CD14-positive monocyte (primary cell): ENCODE data around the gene ANTXRL. TPM values are rescaled to one million over a fixed set of nuclear protein-coding genes. Genes with fewer than 3 reads are reported as not detected.
"Not testable (repeated sequence)": the region's sequence is repeated elsewhere in the genome, so short reads cannot be mapped to it uniquely, and the experiment has no call there.

Experiments
- DNase-seq, 3 donors: peaks; one replicate each; pipeline ENCODE4 v3.0.0-alpha.2; 2011 to 2022
- H2AFZ ChIP-seq: 2 replicates; pipeline ENCODE4 v1.6.0; 2012; ENCODE audit warnings: mild to moderate bottlenecking, low read depth, low read length, inconsistent platforms; ENCODE audit not compliant: insufficient read depth, poor library complexity, severe bottlenecking
- H3K27ac ChIP-seq, 2 donors: 1 replicate in 1 of 2; 2 replicates in 1 of 2; pipeline ENCODE4 v1.5.1; 2012 to 2013; ENCODE audit warnings: low read length in 2 of 2, control low read depth in 1 of 2, inconsistent platforms in 1 of 2, low read depth in 1 of 2, mild to moderate bottlenecking in 1 of 2
- H3K27me3 ChIP-seq, 2 donors: one replicate each; pipeline versions ENCODE4 v1.6.0 to v1.6.1; 2011 to 2013; ENCODE audit warnings: low read length in 2 of 2; ENCODE audit not compliant: control insufficient read depth in 2 of 2, insufficient read depth in 2 of 2
- H3K36me3 ChIP-seq, 2 donors: replicated peaks in 1 of 2; 1 replicate in 1 of 2; 2 replicates in 1 of 2; pipeline versions ENCODE4 v1.5.1 to v1.6.1; 2012 to 2013; ENCODE audit warnings: low read length in 2 of 2, control low read depth in 1 of 2, inconsistent platforms in 1 of 2, mild to moderate bottlenecking in 1 of 2; ENCODE audit not compliant: insufficient read depth in 2 of 2, control insufficient read depth in 1 of 2
- H3K4me1 ChIP-seq, 2 donors: 1 replicate in 1 of 2; 2 replicates in 1 of 2; pipeline versions ENCODE4 v1.5.1 to v1.6.1; 2012 to 2013; ENCODE audit warnings: low read length in 2 of 2, control low read depth in 1 of 2, inconsistent platforms in 1 of 2, mild to moderate bottlenecking in 1 of 2, moderate library complexity in 1 of 2; ENCODE audit not compliant: insufficient read depth in 2 of 2, control insufficient read depth in 1 of 2
- H3K4me2 ChIP-seq: replicated peaks from 2 replicates; pipeline ENCODE3; 2012; ENCODE audit warnings: low read length, moderate library complexity, mild to moderate bottlenecking; ENCODE audit not compliant: poor library complexity, severe bottlenecking; ENCODE audit errors: extremely low read depth
- H3K4me3 ChIP-seq, 3 experiments: fragments of 200-600 bp in 1 of 3; sonication (generic) in 1 of 3; replicated peaks in 1 of 3; 1 replicate in 2 of 3; 2 replicates in 1 of 3; pipeline ENCODE4 v1.5.1; 2011 to 2013; ENCODE audit warnings: low read length in 3 of 3, mild to moderate bottlenecking in 3 of 3, control low read depth in 2 of 3, low read depth in 2 of 3, inconsistent platforms in 1 of 3, moderate library complexity in 1 of 3
- H3K79me2 ChIP-seq: 2 replicates; pipeline ENCODE4 v1.6.0; 2012; ENCODE audit warnings: mild to moderate bottlenecking, control low read depth, inconsistent platforms, low read length, moderate library complexity; ENCODE audit not compliant: insufficient read depth
- H3K9ac ChIP-seq: 2 replicates; pipeline ENCODE4 v1.6.0; 2017; ENCODE audit warnings: low read length, mild to moderate bottlenecking; ENCODE audit not compliant: insufficient read depth, poor library complexity, severe bottlenecking
- H3K9me3 ChIP-seq, 2 donors: replicated peaks in 1 of 2; 1 replicate in 1 of 2; 2 replicates in 1 of 2; pipeline versions ENCODE4 v1.5.1 to v1.6.1; 2012 to 2013; ENCODE audit warnings: low read length in 2 of 2, control low read depth in 1 of 2; ENCODE audit not compliant: control insufficient read depth in 1 of 2, insufficient read depth in 1 of 2
- H4K20me1 ChIP-seq: 2 replicates; pipeline ENCODE4 v1.6.0; 2012; ENCODE audit warnings: mild to moderate bottlenecking, low read length, control low read depth, moderate library complexity; ENCODE audit not compliant: insufficient read depth
- H3K27ac Mint-ChIP-seq, 7 donors: one replicate each; pipeline ENCODE4 v1.8.0; 2020; ENCODE audit warnings: mild to moderate bottlenecking in 7 of 7, mixed read lengths in 7 of 7, moderate library complexity in 6 of 7, inconsistent platforms in 2 of 7
- H3K27me3 Mint-ChIP-seq, 3 donors: one replicate each; pipeline ENCODE4 v1.8.0; 2021 to 2022; ENCODE audit warnings: low read depth in 3 of 3, mild to moderate bottlenecking in 3 of 3, mixed read lengths in 3 of 3, moderate library complexity in 3 of 3, inconsistent platforms in 1 of 3
- H3K36me3 Mint-ChIP-seq, 2 donors: one replicate each; pipeline ENCODE4 v1.8.0; 2020; ENCODE audit warnings: mixed read lengths in 2 of 2, inconsistent platforms in 1 of 2, mild to moderate bottlenecking in 1 of 2
- H3K4me1 Mint-ChIP-seq: one replicate; pipeline ENCODE4 v1.8.0; 2020; ENCODE audit warnings: mild to moderate bottlenecking, mixed read lengths
- H3K4me3 Mint-ChIP-seq, 2 donors: one replicate each; pipeline ENCODE4 v1.8.0; 2020; ENCODE audit warnings: mild to moderate bottlenecking in 2 of 2, mixed read lengths in 2 of 2, moderate library complexity in 1 of 2
- H3K9me3 Mint-ChIP-seq, 7 donors: one replicate each; pipeline ENCODE4 v1.8.0; 2020 to 2022; ENCODE audit warnings: mixed read lengths in 7 of 7, mild to moderate bottlenecking in 6 of 7, moderate library complexity in 6 of 7, inconsistent platforms in 2 of 7
- WGBS: methylation state at CpG from one replicate; pipeline ENCODE4 v1.1.5; 2013; ENCODE audit warnings: missing lambda C conversion rate; ENCODE audit not compliant: insufficient coverage; 5-methylcytosine and 5-hydroxymethylcytosine counted together
- intact Hi-C, 2 donors: fragments of 100-400 bp; cut with micrococcal nuclease; formaldehyde crosslinking; loops; one replicate each; pipeline versions ENCODE4 v1.15.0 to v1.15.1; 2023
- polyA plus RNA-seq, 3 donors: library from polyadenylated mRNA; depleted of rRNA in 1 of 3; unstranded in 2 of 3; stranded (reverse) in 1 of 3; fragments of 300-500 nt in 2 of 3; fragments of >200 nt in 1 of 3; fragmentation: Illumina TruSeq in 2 of 3; gene quantifications; 1 replicate in 2 of 3; 2 replicates in 1 of 3; pipeline ENCODE4 v1.2.3, GENCODE V29; 2012 to 2021
- TF ChIP-seq, protein P1 (sequence below): fragments of 200-600 bp; IDR thresholded peaks from one replicate; pipeline ENCODE4 v1.8.0; 2022; ENCODE audit warnings: antibody characterized with exemption, mild to moderate bottlenecking

The ANTXRL gene
- polyA plus RNA-seq, 3 donors: not detected

GRCh38 chr10:46248651-46249146, 38.1 kb upstream of the ANTXRL start:
- H3K4me1 ChIP-seq: no peaks in the 10 kb centered on the region
- 91% methylated on average over 10 of the region's 10 CpGs for WGBS
- Mint-ChIP-seq H3K4me1 (no peaks in the 10 kb centered on the region), H3K36me3 (no peaks in the 10 kb centered on the region), H3K9me3 (peaks cover 0 to 2% (median 0%) of the 10 kb centered on the region in 7 donors), H3K27ac (no peak overlapping the region), H3K4me3 (peak overlapping the region in 1 of 2 donors; percentile 9), H3K27me3 (peaks cover 0 to 1% (median 0%) of the 10 kb centered on the region in 3 donors)
- H4K20me1 ChIP-seq: no peaks in the 10 kb centered on the region
- intact Hi-C loops: no loop called here
- H3K27me3 ChIP-seq: no peaks in the 10 kb centered on the region
- H3K4me3 ChIP-seq: no peak overlapping the region
- H3K9me3 ChIP-seq: no peaks in the 10 kb centered on the region
- H3K79me2 ChIP-seq: no peaks in the 10 kb centered on the region
- no peaks in the 10 kb centered on the region for H3K36me3 ChIP-seq
- no peak overlapping the region for H3K27ac ChIP-seq
- no peak overlapping the region for H3K9ac ChIP-seq
- H3K4me2 ChIP-seq: no peak overlapping the region
- TF ChIP-seq, protein P1, sequence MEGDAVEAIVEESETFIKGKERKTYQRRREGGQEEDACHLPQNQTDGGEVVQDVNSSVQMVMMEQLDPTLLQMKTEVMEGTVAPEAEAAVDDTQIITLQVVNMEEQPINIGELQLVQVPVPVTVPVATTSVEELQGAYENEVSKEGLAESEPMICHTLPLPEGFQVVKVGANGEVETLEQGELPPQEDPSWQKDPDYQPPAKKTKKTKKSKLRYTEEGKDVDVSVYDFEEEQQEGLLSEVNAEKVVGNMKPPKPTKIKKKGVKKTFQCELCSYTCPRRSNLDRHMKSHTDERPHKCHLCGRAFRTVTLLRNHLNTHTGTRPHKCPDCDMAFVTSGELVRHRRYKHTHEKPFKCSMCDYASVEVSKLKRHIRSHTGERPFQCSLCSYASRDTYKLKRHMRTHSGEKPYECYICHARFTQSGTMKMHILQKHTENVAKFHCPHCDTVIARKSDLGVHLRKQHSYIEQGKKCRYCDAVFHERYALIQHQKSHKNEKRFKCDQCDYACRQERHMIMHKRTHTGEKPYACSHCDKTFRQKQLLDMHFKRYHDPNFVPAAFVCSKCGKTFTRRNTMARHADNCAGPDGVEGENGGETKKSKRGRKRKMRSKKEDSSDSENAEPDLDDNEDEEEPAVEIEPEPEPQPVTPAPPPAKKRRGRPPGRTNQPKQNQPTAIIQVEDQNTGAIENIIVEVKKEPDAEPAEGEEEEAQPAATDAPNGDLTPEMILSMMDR: no peak
- no peak overlapping the region for H2AFZ ChIP-seq
- no peak for DNase-seq

DNA sequence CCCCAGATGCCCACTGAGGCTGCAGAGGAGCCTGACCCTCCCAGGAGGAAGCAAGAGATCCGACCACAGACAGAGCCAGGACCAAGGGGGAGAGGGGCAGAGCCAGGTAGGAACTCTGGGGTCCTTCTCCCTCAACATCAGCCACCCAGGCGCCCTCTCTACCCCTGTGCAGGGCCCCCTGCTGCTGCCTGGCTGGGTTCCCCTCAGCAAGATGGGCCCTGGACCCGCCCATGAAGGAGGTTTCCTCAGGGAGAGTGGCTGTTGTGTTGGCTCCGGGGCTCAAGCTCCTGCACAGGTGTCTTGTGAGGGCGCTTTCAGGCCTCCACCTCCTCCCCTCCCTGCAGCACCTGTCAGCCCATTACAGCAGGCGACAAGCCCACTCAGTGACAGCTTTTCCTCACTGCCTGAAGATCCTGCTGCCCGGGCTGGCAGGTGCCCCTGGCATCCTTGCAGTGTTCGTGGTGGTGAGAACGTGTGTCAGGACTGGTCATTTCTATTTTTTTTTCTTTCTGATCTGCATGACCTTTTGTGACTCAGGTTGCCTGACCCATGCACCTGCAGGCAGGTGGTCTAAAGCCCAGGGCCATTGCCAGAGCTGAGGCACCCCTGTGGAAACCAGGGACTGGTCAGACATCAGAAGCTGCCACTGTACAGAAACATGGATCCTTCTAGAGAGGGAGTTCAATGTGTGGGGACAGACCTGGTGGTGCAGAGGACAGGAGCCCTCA, 37.0 kb upstream of the ANTXRL start:
- H3K9me3 ChIP-seq, H3K27me3 ChIP-seq, H3K4me3 ChIP-seq, DNase-seq, H3K36me3 Mint-ChIP-seq, H3K79me2 ChIP-seq, H3K4me1 Mint-ChIP-seq, H3K9me3 Mint-ChIP-seq, H3K27ac Mint-ChIP-seq, H2AFZ ChIP-seq, H3K36me3 ChIP-seq, H3K4me1 ChIP-seq, H4K20me1 ChIP-seq, H3K27me3 Mint-ChIP-seq, H3K4me3 Mint-ChIP-seq, H3K9ac ChIP-seq, H3K27ac ChIP-seq, intact Hi-C loops, H3K4me2 ChIP-seq: not testable (repeated sequence)
- 92% methylated on average over 2 of the region's 9 CpGs for WGBS
